ENCODE measurements around the gene TPP1. TPM values are rescaled to one million over a fixed set of nuclear protein-coding genes. Genes with fewer than 3 reads are reported as not detected.

Gene TPP1
- total RNA-seq, 4 donors from 2014 or later = 15.4 to 34.9 (median 27.8) TPM

DNA sequence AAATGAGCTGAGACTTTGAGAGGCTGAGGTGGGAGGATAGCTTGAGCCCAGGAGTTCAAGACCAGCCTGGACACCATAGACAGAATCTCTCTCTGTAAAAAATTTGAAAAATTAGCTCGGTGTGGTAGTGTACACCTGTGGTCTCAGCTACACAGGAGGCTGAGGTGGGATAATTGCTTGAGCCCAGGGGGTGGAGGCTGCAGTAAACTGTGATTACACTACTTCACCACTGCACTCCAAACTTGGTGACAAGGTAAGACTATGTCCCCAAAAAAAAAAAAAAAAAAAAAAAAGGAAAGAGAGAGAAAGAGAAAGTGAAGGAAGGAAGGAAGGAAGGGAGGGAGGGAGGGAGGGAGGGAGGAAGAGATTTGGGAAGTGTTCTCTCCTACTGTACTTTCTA is 41.1 kb downstream of the TPP1 start:
- 78 to 92% methylated on average over 1 of the region's 1 CpG for WGBS, 2 donors
- intact Hi-C loops (cut with DNase I) = no loop called here
- Histone ChIP-seq H3K9me3 (peaks cover 0 to 1% (median 0%) of the 10 kb centered on the region in 3 donors), H3K27me3 (no peaks in the 10 kb centered on the region), H3K4me1 (peaks cover 4 to 25% (median 7%) of the 10 kb centered on the region in 3 donors), H3K27ac (no peak overlapping the region), H3K36me3 (peaks cover 0 to 19% (median 0%) of the 10 kb centered on the region in 3 donors), H3K4me3 (no peak overlapping the region)
- TF ChIP-seq, protein P1, sequence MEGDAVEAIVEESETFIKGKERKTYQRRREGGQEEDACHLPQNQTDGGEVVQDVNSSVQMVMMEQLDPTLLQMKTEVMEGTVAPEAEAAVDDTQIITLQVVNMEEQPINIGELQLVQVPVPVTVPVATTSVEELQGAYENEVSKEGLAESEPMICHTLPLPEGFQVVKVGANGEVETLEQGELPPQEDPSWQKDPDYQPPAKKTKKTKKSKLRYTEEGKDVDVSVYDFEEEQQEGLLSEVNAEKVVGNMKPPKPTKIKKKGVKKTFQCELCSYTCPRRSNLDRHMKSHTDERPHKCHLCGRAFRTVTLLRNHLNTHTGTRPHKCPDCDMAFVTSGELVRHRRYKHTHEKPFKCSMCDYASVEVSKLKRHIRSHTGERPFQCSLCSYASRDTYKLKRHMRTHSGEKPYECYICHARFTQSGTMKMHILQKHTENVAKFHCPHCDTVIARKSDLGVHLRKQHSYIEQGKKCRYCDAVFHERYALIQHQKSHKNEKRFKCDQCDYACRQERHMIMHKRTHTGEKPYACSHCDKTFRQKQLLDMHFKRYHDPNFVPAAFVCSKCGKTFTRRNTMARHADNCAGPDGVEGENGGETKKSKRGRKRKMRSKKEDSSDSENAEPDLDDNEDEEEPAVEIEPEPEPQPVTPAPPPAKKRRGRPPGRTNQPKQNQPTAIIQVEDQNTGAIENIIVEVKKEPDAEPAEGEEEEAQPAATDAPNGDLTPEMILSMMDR (IDR thresholded peaks at IDR 0.05) = no peak
- TF ChIP-seq POLR2A (IDR thresholded peaks at IDR 0.05) = no peak
- no peak for DNase-seq

DNA sequence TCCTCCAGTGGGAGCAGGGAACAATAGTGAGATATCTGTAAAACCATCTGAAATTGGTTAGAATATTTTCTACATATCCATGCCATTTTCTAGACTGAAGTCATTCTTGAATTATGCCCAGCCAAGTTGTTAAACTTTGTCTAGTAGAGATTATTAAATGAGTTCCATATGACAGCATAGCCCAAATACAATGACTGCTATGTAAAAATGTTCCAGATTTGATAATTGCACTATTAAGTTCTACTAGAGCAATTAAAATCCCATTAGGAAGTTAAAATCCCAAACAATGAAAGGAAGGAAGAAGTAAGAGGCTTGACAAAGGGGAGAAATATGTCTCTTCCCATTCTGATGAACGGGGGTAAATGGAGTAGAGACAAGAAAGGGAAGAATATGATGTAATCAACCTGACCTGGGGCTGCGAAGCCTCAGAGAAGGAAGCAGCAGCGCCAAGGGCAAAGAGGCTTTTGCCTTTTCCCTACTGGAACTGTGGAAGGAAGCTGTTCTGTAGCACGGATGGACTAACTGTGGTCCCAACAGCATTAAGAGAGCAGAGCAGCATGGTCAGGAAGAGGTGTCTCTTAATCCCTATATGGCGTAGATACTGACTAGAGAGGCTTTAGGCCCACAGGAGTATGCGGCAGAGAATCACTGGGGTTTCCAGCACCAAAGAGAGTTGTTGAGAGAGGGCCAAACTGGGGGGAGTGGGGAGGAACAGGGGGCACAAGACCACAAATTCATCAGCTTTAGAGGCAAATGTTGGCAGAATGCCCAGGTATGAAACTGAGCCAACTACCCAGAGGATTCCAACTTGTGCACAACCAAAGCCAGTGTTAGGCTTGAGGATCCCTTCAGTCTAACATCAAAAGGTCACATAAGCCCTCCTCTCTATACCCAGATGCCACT is 42.5 kb downstream of the TPP1 start:
- intact Hi-C loops (cut with DNase I) = no loop called here
- H3K27ac ChIP-seq = peak overlapping the region in 3 of 4 donors; percentile 63 to 77 (median 69)
- no peaks in the 10 kb centered on the region for H3K9me3 ChIP-seq
- peaks cover 0 to 19% (median 0%) of the 10 kb centered on the region in 3 donors for H3K36me3 ChIP-seq
- WGBS, 2 donors = 44 to 47% methylated on average over 5 of the region's 6 CpGs
- no peak overlapping the region for H3K4me3 ChIP-seq
- H3K4me1 ChIP-seq = peaks cover 4 to 29% (median 7%) of the 10 kb centered on the region in 3 donors
- no peak for DNase-seq
- no peaks in the 10 kb centered on the region for H3K27me3 ChIP-seq
- TF ChIP-seq, protein P1 (IDR thresholded peaks at IDR 0.05) = no peak
- no peak for TF ChIP-seq POLR2A (IDR thresholded peaks at IDR 0.05)

DNA sequence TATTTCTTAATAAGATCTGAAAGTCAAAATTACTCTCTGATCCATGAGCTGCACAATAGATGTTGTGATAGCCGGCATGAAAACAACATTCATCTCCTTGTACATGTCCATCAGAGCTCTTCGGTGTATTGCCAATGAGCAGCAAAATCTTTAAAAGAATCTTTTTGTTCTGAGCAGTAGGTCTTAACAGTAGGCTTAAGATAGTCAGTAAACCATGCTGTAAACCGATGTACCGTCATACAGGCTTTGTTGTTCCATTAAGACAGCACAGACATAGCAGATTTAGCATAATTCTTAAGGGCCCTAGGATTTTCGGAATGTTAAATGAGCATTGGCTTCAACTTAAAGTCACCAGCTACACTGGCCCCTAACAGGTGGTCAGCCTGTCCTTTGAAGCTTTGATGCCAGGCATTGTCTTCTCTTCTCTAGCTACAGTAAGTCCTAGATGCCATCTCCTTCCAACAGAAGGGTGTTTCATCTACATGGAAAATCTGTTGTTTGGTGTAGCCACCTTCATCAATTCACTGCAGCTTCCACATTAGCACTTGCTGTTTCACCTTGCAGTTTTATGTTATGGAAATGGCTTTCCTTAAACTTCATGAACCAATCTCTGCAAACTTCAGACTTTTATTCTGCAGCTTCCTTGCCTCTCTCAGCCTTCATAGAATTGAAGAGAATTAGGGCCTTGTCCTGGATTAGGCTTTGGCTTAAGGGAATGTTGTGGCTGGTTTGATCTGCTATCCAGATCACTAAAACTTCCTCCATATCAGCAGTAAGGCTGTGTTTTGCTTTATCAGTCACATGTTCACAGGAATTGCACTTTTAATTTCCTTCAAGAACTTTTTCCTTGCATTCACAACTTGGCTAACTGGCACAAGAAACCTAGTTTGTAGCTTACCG is 44.2 kb downstream of the TPP1 start:
- Histone ChIP-seq H3K4me3 (no peak overlapping the region), H3K36me3 (peaks cover 0 to 17% (median 0%) of the 10 kb centered on the region in 3 donors), H3K9me3 (no peaks in the 10 kb centered on the region), H3K27me3 (no peaks in the 10 kb centered on the region), H3K27ac (no peak overlapping the region), H3K4me1 (peaks cover 4 to 33% (median 7%) of the 10 kb centered on the region in 3 donors)
- no peak for DNase-seq
- TF ChIP-seq, protein P1 (IDR thresholded peaks at IDR 0.05) = no peak
- TF ChIP-seq POLR2A (IDR thresholded peaks at IDR 0.05) = no peak
- intact Hi-C loops (cut with DNase I) = no loop called here
- 85 to 86% methylated on average over 6 of the region's 6 CpGs for WGBS, 2 donors

GRCh38 chr11:6572215-6572614 is 47.0 kb downstream of the TPP1 start:
- Histone ChIP-seq H3K36me3 (peaks cover 0 to 19% (median 0%) of the 10 kb centered on the region in 3 donors), H3K4me1 (peaks cover 4 to 37% (median 10%) of the 10 kb centered on the region in 3 donors), H3K27me3 (no peaks in the 10 kb centered on the region), H3K9me3 (no peaks in the 10 kb centered on the region), H3K27ac (no peak overlapping the region), H3K4me3 (no peak overlapping the region)
- no peak for TF ChIP-seq POLR2A (IDR thresholded peaks at IDR 0.05)
- TF ChIP-seq, protein P1 (IDR thresholded peaks at IDR 0.05) = no peak
- intact Hi-C loops (cut with DNase I) = no loop called here
- 50 to 68% methylated on average over 2 of the region's 2 CpGs for WGBS, 2 donors
- no peak for DNase-seq
